ENCODE results near the gene FRMD4A. TPM values are rescaled to one million over a fixed set of nuclear protein-coding genes. Genes with fewer than 3 reads are reported as not detected.
"Not testable (repeated sequence)": the region's sequence is repeated elsewhere in the genome, so short reads cannot be mapped to it uniquely, and the experiment has no call there.

The FRMD4A gene
- total RNA-seq, 3 donors from 2014 or later, result 0.46 to 1.4 (median 0.76) TPM

DNA sequence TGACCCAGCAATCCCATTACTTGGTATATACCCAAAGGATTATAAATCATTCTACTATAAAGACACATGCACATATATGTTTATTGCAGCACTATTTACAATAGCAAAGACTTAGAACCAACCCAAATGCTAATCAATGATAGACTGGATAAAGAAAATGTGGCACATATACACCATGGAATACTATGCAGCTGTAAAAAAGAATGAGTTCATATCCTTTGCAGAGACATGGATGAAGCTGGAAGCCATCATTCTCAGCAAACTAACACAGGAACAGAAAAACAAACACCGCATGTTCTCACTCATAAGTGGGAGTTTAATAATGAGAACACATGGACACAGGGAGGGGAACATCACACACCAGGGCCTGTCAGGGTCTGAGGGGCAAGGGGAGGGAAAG, 434.6 kb downstream of the FRMD4A start:
- not testable (repeated sequence) for H3K4me3 Mint-ChIP-seq; H3K4me1 Mint-ChIP-seq (ENCODE audit: low read depth); DNase-seq; ATAC-seq; H3K9me3 Mint-ChIP-seq; H3K36me3 Mint-ChIP-seq (ENCODE audit: insufficient read depth)
- peaks cover 34% of the 10 kb centered on the region for H3K27me3 Mint-ChIP-seq (ENCODE audit: low read depth)

DNA sequence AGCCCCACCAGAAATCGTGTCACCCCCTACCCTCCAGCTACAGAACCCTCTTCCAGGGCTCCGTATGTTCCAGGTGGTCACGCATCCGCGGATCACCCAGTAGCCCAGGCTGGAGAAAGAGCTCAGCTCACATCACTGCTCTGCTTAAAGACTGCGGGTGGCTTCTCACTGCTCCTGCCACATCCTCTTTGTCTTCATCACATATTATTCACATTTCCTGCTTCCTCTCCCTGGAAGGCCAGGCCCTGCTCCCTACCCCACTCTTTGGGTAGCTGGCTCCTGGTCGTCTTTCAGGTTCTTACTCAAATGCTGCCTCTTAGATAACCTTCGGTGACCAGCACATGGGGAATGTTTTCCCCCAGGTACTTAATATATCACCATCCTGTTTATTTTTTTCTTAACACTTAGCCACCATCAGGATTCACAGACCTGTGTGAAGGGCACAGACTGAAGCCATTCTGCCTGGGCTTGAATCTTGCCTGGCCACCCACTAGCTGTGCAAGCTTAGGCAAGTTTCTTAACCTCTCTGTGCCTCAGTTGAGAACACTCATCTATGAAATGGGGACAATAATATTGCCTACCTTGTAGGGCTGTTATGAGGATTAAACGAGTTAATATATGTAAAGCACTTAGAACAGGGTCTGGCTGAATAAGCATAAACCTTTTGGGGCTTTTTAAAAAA, 436.2 kb downstream of the FRMD4A start:
- Mint-ChIP-seq H3K9me3 (no peaks in the 10 kb centered on the region), H3K4me1 (ENCODE audit: low read depth) (peaks cover 12% of the 10 kb centered on the region), H3K36me3 (ENCODE audit: insufficient read depth) (no peaks in the 10 kb centered on the region), H3K4me3 (no peak overlapping the region), H3K27me3 (ENCODE audit: low read depth) (peaks cover 50% of the 10 kb centered on the region)
- ATAC-seq, result no peak
- no peak for DNase-seq

DNA sequence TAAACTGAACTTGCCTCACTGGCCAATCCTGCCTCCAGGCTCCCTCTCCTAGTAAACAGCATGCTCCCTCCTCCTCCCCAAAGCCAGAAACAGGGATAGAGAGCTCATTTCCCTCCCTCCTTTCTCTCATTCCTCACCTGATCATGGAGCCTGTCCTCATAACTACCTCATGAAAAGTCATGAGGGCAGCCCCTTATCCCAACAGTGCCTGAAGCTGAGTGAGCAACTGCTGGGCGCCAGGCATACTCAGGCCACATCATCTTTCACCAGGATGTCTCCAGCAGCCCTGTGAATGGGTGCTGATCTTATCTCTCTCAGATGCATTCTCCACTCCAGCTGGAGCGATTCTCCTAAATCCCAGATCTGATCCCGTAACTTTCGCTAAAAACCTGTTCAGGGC, 436.8 kb downstream of the FRMD4A start:
- no peaks in the 10 kb centered on the region for H3K9me3 Mint-ChIP-seq
- H3K27me3 Mint-ChIP-seq (ENCODE audit: low read depth), result peaks cover 56% of the 10 kb centered on the region
- H3K4me3 Mint-ChIP-seq, result no peak overlapping the region
- DNase-seq, result no peak
- ATAC-seq, result no peak
- H3K4me1 Mint-ChIP-seq (ENCODE audit: low read depth), result peaks cover 12% of the 10 kb centered on the region
- H3K36me3 Mint-ChIP-seq (ENCODE audit: insufficient read depth), result no peaks in the 10 kb centered on the region

DNA sequence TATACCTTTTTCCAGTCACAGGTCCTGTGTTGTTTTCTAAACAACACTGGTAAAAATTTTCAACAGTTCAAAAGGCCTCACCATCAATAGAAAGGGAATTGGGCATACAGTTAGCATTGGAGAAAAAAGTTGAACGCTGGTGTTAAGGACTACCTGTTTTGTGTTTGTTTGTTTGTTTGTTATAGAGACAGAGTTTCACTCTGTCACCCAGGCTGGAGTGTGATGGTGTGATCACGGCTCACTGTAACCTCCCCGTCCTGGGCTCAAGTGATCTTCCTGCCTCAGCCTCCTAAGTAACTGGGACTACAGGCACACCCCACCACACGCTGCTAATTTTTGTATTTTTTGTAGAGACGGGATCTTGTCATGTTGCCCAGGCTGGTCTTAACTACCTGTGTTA, 437.9 kb downstream of the FRMD4A start:
- Mint-ChIP-seq H3K4me3 (no peak overlapping the region), H3K4me1 (ENCODE audit: low read depth) (peaks cover 12% of the 10 kb centered on the region), H3K27me3 (ENCODE audit: low read depth) (peaks cover 65% of the 10 kb centered on the region), H3K36me3 (ENCODE audit: insufficient read depth) (no peaks in the 10 kb centered on the region), H3K9me3 (no peaks in the 10 kb centered on the region)
- ATAC-seq (no peak), DNase-seq (no peak)

DNA sequence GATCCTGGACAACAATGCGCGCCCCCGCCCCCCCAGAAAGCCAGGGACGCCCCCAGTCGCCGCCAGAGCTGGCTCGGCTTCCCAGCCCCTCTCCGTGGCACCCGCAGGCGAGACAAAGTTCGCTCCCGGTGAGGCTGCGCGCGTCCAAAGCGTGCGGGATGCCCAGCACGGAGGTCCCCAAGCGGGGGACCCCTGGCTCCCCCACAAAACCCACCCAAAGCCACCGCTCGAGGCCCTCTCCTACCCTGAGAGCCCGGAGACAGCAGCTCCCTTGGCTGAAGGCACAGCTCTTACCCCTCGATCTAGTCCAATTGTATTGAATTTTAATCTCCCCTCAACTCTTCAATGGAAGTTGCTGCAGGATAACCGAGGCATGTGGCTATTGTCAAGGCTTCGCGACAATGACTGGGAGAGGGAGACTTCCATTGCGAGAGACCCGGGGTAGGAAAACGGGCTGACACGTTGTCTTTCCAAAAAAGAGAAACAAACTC, 438.7 kb downstream of the FRMD4A start:
- peaks cover 14% of the 10 kb centered on the region for H3K4me1 Mint-ChIP-seq (ENCODE audit: low read depth)
- H3K4me3 Mint-ChIP-seq, result peak overlapping the region; percentile 63
- H3K27me3 Mint-ChIP-seq (ENCODE audit: low read depth), result peaks cover 68% of the 10 kb centered on the region
- no peaks in the 10 kb centered on the region for H3K9me3 Mint-ChIP-seq
- no peak for ATAC-seq
- H3K36me3 Mint-ChIP-seq (ENCODE audit: insufficient read depth), result no peaks in the 10 kb centered on the region
- no peak for DNase-seq

DNA sequence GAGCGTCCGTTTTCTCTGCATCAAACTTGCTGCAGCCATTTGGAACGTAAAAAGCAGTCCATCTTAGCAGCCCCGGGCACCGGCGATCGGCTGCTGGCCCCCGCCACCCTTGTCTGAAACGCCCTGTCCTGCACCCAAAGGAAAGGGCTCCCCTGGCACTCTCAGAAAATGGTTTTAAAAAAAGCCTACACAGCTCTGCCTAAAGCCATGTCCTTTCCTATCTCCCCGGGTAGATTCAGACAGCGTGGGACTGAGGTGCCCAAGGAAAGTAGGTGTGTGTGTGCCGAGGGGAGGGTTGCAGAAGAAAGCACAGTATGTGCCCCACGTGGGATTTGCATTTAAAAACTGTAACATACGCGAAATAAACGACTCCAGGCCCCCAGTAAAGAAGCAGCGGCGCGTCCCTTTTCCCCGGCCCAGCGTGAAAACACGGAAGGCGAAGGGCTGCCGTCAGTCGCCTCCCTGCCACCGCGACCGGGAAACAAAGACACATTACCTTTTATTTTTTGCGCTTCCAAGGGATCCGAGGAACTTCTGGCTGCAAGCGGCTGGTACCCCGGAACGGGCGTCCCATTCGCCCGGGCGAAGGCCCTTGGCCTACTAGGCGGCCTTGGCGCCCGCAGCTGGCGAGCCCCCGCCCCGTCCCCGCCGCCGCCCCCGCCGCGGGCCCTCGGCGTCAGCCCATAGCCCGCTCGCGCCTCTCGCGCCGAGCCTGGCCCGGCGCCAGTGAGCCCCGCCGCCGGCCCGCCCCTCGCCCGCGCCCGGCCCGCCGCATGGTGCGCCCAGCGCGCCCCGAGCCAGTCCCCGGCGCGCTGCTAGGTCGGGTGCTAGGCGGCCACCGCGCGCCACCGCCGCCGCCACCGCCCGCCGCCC, 439.4 kb downstream of the FRMD4A start:
- Mint-ChIP-seq H3K9me3 (no peaks in the 10 kb centered on the region), H3K27me3 (ENCODE audit: low read depth) (peaks cover 68% of the 10 kb centered on the region), H3K4me1 (ENCODE audit: low read depth) (peaks cover 17% of the 10 kb centered on the region), H3K36me3 (ENCODE audit: insufficient read depth) (no peaks in the 10 kb centered on the region), H3K4me3 (peak overlapping the region; percentile 60)
- no peak for DNase-seq
- ATAC-seq, result peak; percentile 70 to 80

DNA sequence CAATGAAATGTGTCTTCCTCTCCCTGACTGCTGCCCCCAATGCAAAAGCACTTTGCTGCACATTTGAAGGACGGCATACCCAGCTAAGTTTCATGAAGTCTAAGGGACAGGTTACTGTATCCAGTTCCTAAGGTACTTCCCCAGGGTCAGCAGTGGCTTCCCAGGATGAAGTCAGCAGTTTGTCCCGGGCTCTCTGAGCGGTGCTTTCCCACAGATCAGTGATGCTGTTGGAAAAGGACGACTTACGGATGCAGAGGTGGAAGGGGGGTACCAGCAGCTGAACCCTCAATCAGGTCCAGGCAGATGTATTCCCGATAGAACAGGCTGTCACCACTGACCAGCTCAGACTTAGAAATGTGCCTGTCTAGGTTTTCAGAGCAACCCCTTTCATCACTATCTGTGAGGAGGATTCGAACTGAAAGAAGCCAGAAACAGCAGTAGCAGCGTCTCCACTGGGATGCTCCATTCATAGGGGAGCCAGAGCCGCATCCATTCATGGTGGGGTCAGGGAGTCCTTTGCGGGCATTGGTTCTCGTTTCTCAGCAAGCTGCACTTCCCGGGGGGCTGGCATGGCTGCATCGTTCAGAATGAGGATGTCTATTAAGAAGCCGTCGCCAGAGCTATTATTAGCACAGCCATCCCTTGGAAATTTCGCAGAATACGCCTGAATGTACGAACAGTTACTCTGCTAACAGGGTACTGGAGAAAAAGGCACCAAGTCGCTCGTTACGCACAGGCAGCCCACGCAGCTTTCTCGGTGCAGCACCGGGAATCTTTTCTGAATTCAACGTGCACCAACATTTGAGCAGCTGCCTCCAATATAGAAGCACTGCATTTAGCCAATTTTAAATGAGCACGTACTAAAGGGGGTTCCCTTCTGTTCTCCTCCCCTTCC, 440.2 kb downstream of the FRMD4A start:
- DNase-seq, result no peak
- ATAC-seq, result peak in 1 of 2 donors; percentile 12
- Mint-ChIP-seq H3K36me3 (ENCODE audit: insufficient read depth) (no peaks in the 10 kb centered on the region), H3K9me3 (no peaks in the 10 kb centered on the region), H3K27me3 (ENCODE audit: low read depth) (peaks cover 66% of the 10 kb centered on the region), H3K4me3 (peak overlapping the region; percentile 60), H3K4me1 (ENCODE audit: low read depth) (peaks cover 17% of the 10 kb centered on the region)

DNA sequence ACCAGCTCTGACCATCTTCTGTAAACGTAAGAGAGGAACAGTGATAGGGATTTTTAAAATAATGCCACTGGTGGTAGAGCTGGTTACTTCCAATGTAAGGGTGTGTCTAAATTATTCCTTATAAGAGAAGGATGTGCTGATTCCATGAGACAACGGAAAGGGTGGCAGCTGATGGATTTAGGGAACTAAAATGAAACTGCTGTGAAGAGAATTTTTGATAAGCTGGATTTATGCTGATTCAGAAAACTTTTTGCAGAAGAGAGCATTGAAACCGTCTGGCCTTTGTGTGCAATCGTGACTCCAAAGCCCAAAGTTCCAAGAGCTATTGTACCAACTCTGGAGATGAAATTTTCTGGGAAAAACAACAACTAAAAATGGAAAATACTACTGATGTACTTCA, 443.0 kb downstream of the FRMD4A start:
- ATAC-seq (no peak), DNase-seq (no peak)
- peaks cover 15% of the 10 kb centered on the region for H3K4me1 Mint-ChIP-seq (ENCODE audit: low read depth)
- no peaks in the 10 kb centered on the region for H3K36me3 Mint-ChIP-seq (ENCODE audit: insufficient read depth)
- no peaks in the 10 kb centered on the region for H3K9me3 Mint-ChIP-seq
- H3K4me3 Mint-ChIP-seq, result no peak overlapping the region
- H3K27me3 Mint-ChIP-seq (ENCODE audit: low read depth), result peaks cover 50% of the 10 kb centered on the region

DNA sequence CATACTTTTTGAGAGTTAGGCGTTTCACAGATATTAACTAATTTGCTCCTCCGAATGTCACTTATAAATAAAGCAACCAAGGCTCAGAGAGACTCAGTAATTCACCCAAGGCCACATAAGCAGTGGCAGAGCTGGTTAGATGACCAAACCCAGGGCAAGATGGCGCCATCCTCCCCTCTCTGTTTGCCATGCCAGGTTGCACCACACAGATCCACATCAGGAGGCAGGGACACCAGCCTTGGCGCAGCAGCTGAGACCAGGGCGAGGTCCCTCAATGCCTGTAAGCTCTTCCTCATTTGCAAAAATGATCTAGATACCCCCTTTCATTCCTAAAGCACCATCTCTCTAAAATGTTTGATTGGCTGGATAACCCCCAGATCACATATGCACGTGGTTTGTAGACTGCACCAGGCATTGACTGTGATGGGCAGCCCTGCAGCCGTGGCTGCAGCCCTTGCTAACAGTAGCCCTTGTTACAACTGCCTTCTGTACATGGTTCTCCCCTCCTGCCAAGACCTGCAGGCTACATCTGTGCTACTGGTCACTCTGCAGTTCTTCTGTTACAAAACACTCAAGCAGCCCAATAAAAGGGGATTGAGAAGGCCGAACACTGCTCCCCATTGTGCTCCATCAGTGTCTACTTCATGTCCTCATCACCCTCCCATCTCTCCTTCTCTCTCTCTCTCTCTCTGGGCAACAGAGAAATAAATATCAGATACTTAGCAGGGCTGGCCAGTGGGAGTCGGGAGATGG, 445.3 kb downstream of the FRMD4A start:
- Mint-ChIP-seq H3K4me1 (ENCODE audit: low read depth) (peaks cover 6% of the 10 kb centered on the region), H3K36me3 (ENCODE audit: insufficient read depth) (no peaks in the 10 kb centered on the region), H3K27me3 (ENCODE audit: low read depth) (peaks cover 31% of the 10 kb centered on the region), H3K9me3 (no peaks in the 10 kb centered on the region), H3K4me3 (no peak overlapping the region)
- DNase-seq (no peak), ATAC-seq (no peak)

DNA sequence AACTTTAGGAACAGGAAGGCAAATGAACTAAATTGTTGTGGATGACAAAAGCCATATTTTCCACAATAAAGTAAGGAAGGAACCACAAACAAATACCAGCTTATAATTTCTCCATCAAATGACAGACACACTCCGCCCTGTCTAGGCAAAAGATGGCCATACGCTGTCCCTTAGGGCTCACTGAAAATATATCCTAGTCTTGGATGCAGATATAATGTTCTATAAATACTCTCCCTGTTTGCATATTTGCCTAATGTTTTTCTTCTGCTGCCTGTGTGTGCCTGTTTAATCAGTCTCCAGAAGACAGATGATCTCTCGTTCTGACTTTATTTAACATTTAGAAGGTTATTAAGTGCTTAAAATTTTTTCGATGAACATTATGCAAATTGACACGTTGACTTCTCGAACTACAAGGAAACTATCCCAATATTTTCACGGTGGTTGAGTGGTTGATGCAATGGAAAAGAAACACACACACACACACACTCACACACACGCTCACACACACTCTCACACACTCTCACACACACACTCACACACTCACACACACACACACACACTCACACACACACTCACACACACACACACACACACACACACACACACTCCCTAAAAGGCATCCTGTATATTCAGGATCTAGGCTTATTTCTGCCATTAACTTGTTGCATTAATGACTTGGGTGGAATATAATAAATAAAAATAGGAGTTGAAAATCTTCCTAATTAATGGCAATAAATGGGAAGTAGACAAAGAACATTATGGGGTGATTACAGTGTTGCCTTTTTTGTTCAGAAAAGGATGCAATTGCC, 446.9 kb downstream of the FRMD4A start:
- DNase-seq, result no peak
- H3K4me1 Mint-ChIP-seq (ENCODE audit: low read depth), result peaks cover 5% of the 10 kb centered on the region
- no peak for ATAC-seq
- H3K4me3 Mint-ChIP-seq, result no peak overlapping the region
- H3K36me3 Mint-ChIP-seq (ENCODE audit: insufficient read depth), result no peaks in the 10 kb centered on the region
- peaks cover 15% of the 10 kb centered on the region for H3K27me3 Mint-ChIP-seq (ENCODE audit: low read depth)
- no peaks in the 10 kb centered on the region for H3K9me3 Mint-ChIP-seq

DNA sequence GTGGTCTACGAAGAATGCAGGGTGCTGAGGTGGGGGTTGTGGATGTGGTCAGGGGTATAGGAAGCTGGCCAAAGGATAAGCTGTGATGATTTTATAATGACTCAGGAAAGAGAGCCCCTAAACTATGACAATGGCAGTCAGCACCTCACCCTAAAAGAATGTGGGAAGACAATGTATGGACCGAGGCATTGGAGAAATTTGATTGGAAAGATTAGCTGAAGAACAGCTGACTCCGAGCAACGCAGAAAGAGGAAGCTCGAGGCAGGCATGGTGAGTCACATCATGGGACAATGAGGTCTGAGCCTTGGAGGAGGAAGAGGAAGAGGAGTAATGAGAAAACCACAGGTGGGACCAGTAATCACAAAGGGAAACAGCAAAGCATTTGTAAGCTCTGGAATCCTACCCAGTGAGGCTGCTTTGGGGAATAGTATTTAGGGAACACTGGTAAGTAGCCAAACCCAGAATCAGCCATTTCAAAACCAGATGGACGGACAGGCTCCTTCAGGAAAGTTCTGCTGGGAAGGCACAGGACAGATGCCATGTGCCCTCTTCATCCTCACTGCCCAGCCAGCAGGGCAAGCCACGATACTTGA, 448.5 kb downstream of the FRMD4A start:
- Mint-ChIP-seq H3K36me3 (ENCODE audit: insufficient read depth) (no peaks in the 10 kb centered on the region), H3K4me1 (ENCODE audit: low read depth) (peaks cover 4% of the 10 kb centered on the region), H3K4me3 (no peak overlapping the region), H3K27me3 (ENCODE audit: low read depth) (peaks cover 10% of the 10 kb centered on the region), H3K9me3 (no peaks in the 10 kb centered on the region)
- no peak for ATAC-seq
- no peak for DNase-seq

DNA sequence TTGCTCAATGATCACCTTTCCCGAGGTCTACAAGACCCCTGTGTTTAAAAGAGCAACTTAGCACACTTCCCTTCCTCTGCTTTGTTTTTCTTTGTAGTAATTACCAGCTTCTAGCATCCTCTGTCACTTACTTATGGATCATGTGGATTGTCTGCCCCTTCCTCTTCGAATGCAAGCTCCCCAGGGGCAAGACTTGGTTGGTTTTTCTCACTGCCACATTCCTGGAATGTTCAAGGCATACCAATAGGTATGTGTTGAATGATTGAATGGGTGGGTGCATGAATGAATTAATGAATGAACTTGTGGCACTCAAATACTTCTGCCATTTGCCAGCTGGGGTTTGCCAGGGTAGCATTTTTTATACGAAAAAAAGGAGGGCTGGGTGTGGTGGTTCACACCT, 450.0 kb downstream of the FRMD4A start:
- DNase-seq, result no peak
- Mint-ChIP-seq H3K27me3 (ENCODE audit: low read depth) (peaks cover 10% of the 10 kb centered on the region), H3K4me1 (ENCODE audit: low read depth) (no peaks in the 10 kb centered on the region), H3K36me3 (ENCODE audit: insufficient read depth) (no peaks in the 10 kb centered on the region), H3K9me3 (no peaks in the 10 kb centered on the region), H3K4me3 (no peak overlapping the region)
- no peak for ATAC-seq
